CD4-positive, alpha-beta memory T cell (primary cell): Measurements from ENCODE around the gene SOBP. TPM values are rescaled to one million over a fixed set of nuclear protein-coding genes. Genes with fewer than 3 reads are reported as not detected.

Experiments used
- CTCF ChIA-PET: fragments of 350-600 bp; sonication (Branson Sonifier 250); formaldehyde crosslinking; loops from one replicate; lab custom pipeline; 2021; ENCODE audit warnings: inconsistent platforms; ENCODE audit not compliant: partially characterized antibody; lab: Charles Lee
- POLR2A ChIA-PET: fragments of 350-600 bp; sonication (Branson Sonifier 250); formaldehyde crosslinking; loops from one replicate; lab custom pipeline; 2021; ENCODE audit not compliant: partially characterized antibody; lab: Charles Lee
- DNase-seq, 5 donors: peaks; one replicate each; pipeline versions ENCODE4 v3.0.0 to v3.0.0-alpha.2; 2020 to 2022; ENCODE audit warnings: mixed read lengths in 1 of 5
- H3K27ac ChIP-seq: one replicate; pipeline ENCODE4 v1.7.0; 2013; ENCODE audit warnings: low read depth, low read length
- H3K27me3 ChIP-seq: 2 replicates; pipeline ENCODE4 v1.7.0; 2013; ENCODE audit warnings: mild to moderate bottlenecking, low read length, moderate library complexity; ENCODE audit not compliant: insufficient read depth
- H3K36me3 ChIP-seq: 2 replicates; pipeline ENCODE4 v1.7.0; 2013; ENCODE audit warnings: mild to moderate bottlenecking, low read length, moderate library complexity; ENCODE audit not compliant: insufficient read depth
- H3K4me1 ChIP-seq: 2 replicates; pipeline ENCODE4 v1.7.0; 2013; ENCODE audit warnings: mild to moderate bottlenecking, low read length, moderate library complexity; ENCODE audit not compliant: insufficient read depth
- H3K4me3 ChIP-seq, 2 donors: one replicate each; pipeline ENCODE4 v1.7.0; 2013; ENCODE audit warnings: low read length in 2 of 2, mild to moderate bottlenecking in 1 of 2
- H3K9me3 ChIP-seq, 2 donors: one replicate each; pipeline ENCODE4 v1.7.0; 2013; ENCODE audit warnings: low read length in 2 of 2, control low read depth in 1 of 2; ENCODE audit not compliant: control insufficient read depth in 1 of 2
- H3K27ac Mint-ChIP-seq, 7 donors: one replicate each; pipeline ENCODE4 v1.8.0; 2020 to 2021; ENCODE audit warnings: mixed read lengths in 7 of 7, mild to moderate bottlenecking in 6 of 7, inconsistent platforms in 3 of 7, moderate library complexity in 3 of 7
- H3K27me3 Mint-ChIP-seq, 2 donors: one replicate each; pipeline ENCODE4 v1.8.0; 2020 to 2021; ENCODE audit warnings: mixed read lengths in 2 of 2
- H3K36me3 Mint-ChIP-seq, 2 donors: one replicate each; pipeline ENCODE4 v1.8.0; 2020 to 2021; ENCODE audit warnings: mixed read lengths in 2 of 2, inconsistent platforms in 1 of 2, mild to moderate bottlenecking in 1 of 2
- H3K4me1 Mint-ChIP-seq, 4 donors: one replicate each; pipeline ENCODE4 v1.8.0; 2020 to 2021; ENCODE audit warnings: mixed read lengths in 4 of 4, mild to moderate bottlenecking in 1 of 4
- H3K4me3 Mint-ChIP-seq, 8 donors: one replicate each; pipeline ENCODE4 v1.8.0; 2020 to 2021; ENCODE audit warnings: mixed read lengths in 8 of 8, mild to moderate bottlenecking in 7 of 8, moderate library complexity in 6 of 8, inconsistent platforms in 3 of 8
- H3K9me3 Mint-ChIP-seq, 8 donors: one replicate each; pipeline ENCODE4 v1.8.0; 2020 to 2021; ENCODE audit warnings: mixed read lengths in 8 of 8, mild to moderate bottlenecking in 5 of 8, inconsistent platforms in 3 of 8, moderate library complexity in 1 of 8
- intact Hi-C: fragments of 100-400 bp; cut with micrococcal nuclease; formaldehyde crosslinking; loops from one replicate; pipeline ENCODE4 v1.15.1; 2023
- polyA plus RNA-seq, 2 donors: library from polyadenylated mRNA; unstranded; fragments of 300-500 nt; fragmentation: Illumina TruSeq; gene quantifications; one replicate each; pipeline ENCODE4 v1.2.3, GENCODE V29; 2021
- total RNA-seq, 2 experiments: library from RNA; stranded (reverse); gene quantifications; one replicate each; pipeline ENCODE4 v1.2.3, GENCODE V29; 2021

The SOBP gene
- total and polyA plus RNA-seq, 4 experiments from 2014 or later = 0.10 TPM; not detected in 3

- Histone ChIP-seq H3K36me3 (no peaks in the 10 kb centered on the region), H3K4me3 (no peak overlapping the region), H3K27me3 (no peaks in the 10 kb centered on the region), H3K9me3 (no peaks in the 10 kb centered on the region), H3K27ac (no peak overlapping the region), H3K4me1 (peaks cover 18% of the 10 kb centered on the region)
- no peak overlapping the region for H3K4me3 Mint-ChIP-seq
- ChIA-PET POLR2A (no interaction called here), CTCF (interaction anchor here (0.7 to 1.0 kb wide), 2 partner anchors 9 to 180 kb away, joined by 3 read pairs; no protein-coding TSS in a partner anchor)
- peaks cover 13 to 16% (median 14%) of the 10 kb centered on the region in 4 donors for H3K4me1 Mint-ChIP-seq
- intact Hi-C loops = no loop called here
- no peaks in the 10 kb centered on the region for H3K9me3 Mint-ChIP-seq
- DNase-seq = no peak
- H3K36me3 Mint-ChIP-seq = no peaks in the 10 kb centered on the region
- H3K27me3 Mint-ChIP-seq = peaks cover 2% of the 10 kb centered on the region in 2 donors
- H3K27ac Mint-ChIP-seq = no peak overlapping the region
Observed at GRCh38 chr6:107667790-107668189, 177.9 kb downstream of the SOBP start.

- Histone ChIP-seq H3K4me3 (no peak overlapping the region), H3K27me3 (no peaks in the 10 kb centered on the region), H3K27ac (no peak overlapping the region), H3K4me1 (peaks cover 18% of the 10 kb centered on the region), H3K9me3 (no peaks in the 10 kb centered on the region), H3K36me3 (no peaks in the 10 kb centered on the region)
- intact Hi-C loops = no loop called here
- no peaks in the 10 kb centered on the region for H3K9me3 Mint-ChIP-seq
- H3K4me3 Mint-ChIP-seq = no peak overlapping the region
- POLR2A ChIA-PET = no interaction called here
- H3K4me1 Mint-ChIP-seq = peaks cover 13 to 16% (median 14%) of the 10 kb centered on the region in 4 donors
- CTCF ChIA-PET = no interaction called here
- no peaks in the 10 kb centered on the region for H3K36me3 Mint-ChIP-seq
- H3K27ac Mint-ChIP-seq = peak overlapping the region in 1 of 7 donors; percentile 56
- H3K27me3 Mint-ChIP-seq = peaks cover 0 to 2% of the 10 kb centered on the region in 2 donors
- DNase-seq = peak in 1 of 5 donors; percentile 13
Observed at GRCh38 chr6:107668743-107669474, 179.0 kb downstream of the SOBP start.

GRCh38 chr6:107670792-107671199 lies 180.9 kb downstream of the SOBP start:
- H3K4me1 ChIP-seq = peaks cover 27% of the 10 kb centered on the region
- no peak overlapping the region for H3K4me3 ChIP-seq
- H3K9me3 Mint-ChIP-seq = no peaks in the 10 kb centered on the region
- H3K4me1 Mint-ChIP-seq = peaks cover 15 to 24% (median 19%) of the 10 kb centered on the region in 4 donors
- no peak overlapping the region for H3K27ac ChIP-seq
- peaks cover 0 to under 1% of the 10 kb centered on the region in 2 donors for H3K27me3 Mint-ChIP-seq
- H3K36me3 ChIP-seq = no peaks in the 10 kb centered on the region
- CTCF ChIA-PET = interaction anchor here (0.7 to 8.2 kb wide), 3 partner anchors 177 to 539 kb away, joined by 3 to 111 read pairs (median 96); no protein-coding TSS in a partner anchor
- no peaks in the 10 kb centered on the region for H3K27me3 ChIP-seq
- POLR2A ChIA-PET = no interaction called here
- DNase-seq = no peak
- H3K36me3 Mint-ChIP-seq = no peaks in the 10 kb centered on the region
- peak overlapping the region in 2 of 8 donors; percentile 18 to 22 for H3K4me3 Mint-ChIP-seq
- intact Hi-C loops = loop anchor here (10.0 kb wide), 1 partner anchor 824 kb away; no protein-coding TSS in a partner anchor
- H3K27ac Mint-ChIP-seq = peak overlapping the region in 1 of 7 donors; percentile 11
- no peaks in the 10 kb centered on the region for H3K9me3 ChIP-seq

- H3K27me3 ChIP-seq = no peaks in the 10 kb centered on the region
- H3K9me3 ChIP-seq = no peaks in the 10 kb centered on the region
- CTCF ChIA-PET = interaction anchor here (0.7 to 8.2 kb wide), 4 partner anchors 175 to 377 kb away, joined by 3 to 111 read pairs (median 58); no protein-coding TSS in a partner anchor
- peaks cover 27% of the 10 kb centered on the region for H3K4me1 ChIP-seq
- H3K27ac ChIP-seq = no peak overlapping the region
- no peak overlapping the region for H3K27ac Mint-ChIP-seq
- no peaks in the 10 kb centered on the region for H3K9me3 Mint-ChIP-seq
- H3K36me3 Mint-ChIP-seq = no peaks in the 10 kb centered on the region
- no peak for DNase-seq
- POLR2A ChIA-PET = no interaction called here
- intact Hi-C loops = loop anchor here (10.0 kb wide), 1 partner anchor 822 kb away; no protein-coding TSS in a partner anchor
- H3K36me3 ChIP-seq = no peaks in the 10 kb centered on the region
- no peak overlapping the region for H3K4me3 ChIP-seq
- peaks cover 15 to 24% (median 19%) of the 10 kb centered on the region in 4 donors for H3K4me1 Mint-ChIP-seq
- H3K4me3 Mint-ChIP-seq = no peak overlapping the region
- no peaks in the 10 kb centered on the region for H3K27me3 Mint-ChIP-seq
Observed at GRCh38 chr6:107673076-107673494, 183.2 kb downstream of the SOBP start.

- Histone ChIP-seq H3K9me3 (no peaks in the 10 kb centered on the region), H3K4me3 (peak overlapping the region in 1 of 2 donors; percentile 6), H3K4me1 (peaks cover 17% of the 10 kb centered on the region), H3K36me3 (no peaks in the 10 kb centered on the region), H3K27ac (no peak overlapping the region), H3K27me3 (no peaks in the 10 kb centered on the region)
- ChIA-PET CTCF (interaction anchor here (0.6 to 8.2 kb wide), 26 partner anchors 10 to 810 kb away, joined by 3 to 111 read pairs (median 4); no protein-coding TSS in a partner anchor), POLR2A (interaction anchor here (0.8 to 1.2 kb wide), 2 partner anchors 118 to 173 kb away, joined by 3 to 4 read pairs; no protein-coding TSS in a partner anchor)
- no peaks in the 10 kb centered on the region for H3K27me3 Mint-ChIP-seq
- peaks cover 6 to 14% (median 11%) of the 10 kb centered on the region in 4 donors for H3K4me1 Mint-ChIP-seq
- peak; percentile 83 to 86 (median 84) for DNase-seq
- peak overlapping the region in 6 of 8 donors; percentile 49 to 81 (median 64) for H3K4me3 Mint-ChIP-seq
- no peaks in the 10 kb centered on the region for H3K36me3 Mint-ChIP-seq
- intact Hi-C loops = loop anchor here (1.0 to 10.0 kb wide), 6 partner anchors 30 to 820 kb away; no protein-coding TSS in a partner anchor
- no peaks in the 10 kb centered on the region for H3K9me3 Mint-ChIP-seq
- H3K27ac Mint-ChIP-seq = peak overlapping the region; percentile 32 to 92 (median 91)
Observed at GRCh38 chr6:107674995-107675738, 185.2 kb downstream of the SOBP start.

GRCh38 chr6:107676042-107676441 lies 186.1 kb downstream of the SOBP start:
- no peaks in the 10 kb centered on the region for H3K36me3 Mint-ChIP-seq
- no peak for DNase-seq
- H3K27me3 Mint-ChIP-seq = peaks cover 0 to 2% of the 10 kb centered on the region in 2 donors
- Histone ChIP-seq H3K27me3 (no peaks in the 10 kb centered on the region), H3K27ac (no peak overlapping the region), H3K4me1 (peaks cover 12% of the 10 kb centered on the region), H3K4me3 (no peak overlapping the region), H3K9me3 (no peaks in the 10 kb centered on the region), H3K36me3 (no peaks in the 10 kb centered on the region)
- H3K4me3 Mint-ChIP-seq = no peak overlapping the region
- intact Hi-C loops = loop anchor here (10.0 kb wide), 1 partner anchor 819 kb away; no protein-coding TSS in a partner anchor
- peaks cover 2 to 8% (median 6%) of the 10 kb centered on the region in 4 donors for H3K4me1 Mint-ChIP-seq
- ChIA-PET CTCF (interaction anchor here (0.6 to 8.2 kb wide), 14 partner anchors 14 to 373 kb away, joined by 3 to 111 read pairs (median 4); no protein-coding TSS in a partner anchor), POLR2A (interaction anchor here (0.8 to 1.2 kb wide), 2 partner anchors 117 to 172 kb away, joined by 3 to 4 read pairs; no protein-coding TSS in a partner anchor)
- H3K9me3 Mint-ChIP-seq = no peaks in the 10 kb centered on the region
- no peak overlapping the region for H3K27ac Mint-ChIP-seq
